NCI-H2029 treated with DMSO at 0.1 percent for 48 hours (cell line): ENCODE data around the gene ZNF740.
A peak's percentile ranks its signal among the peaks of the same experiment; 100 is the strongest.

Experiments
- DNase-seq: peaks from one replicate; lab custom pipeline; 2025; lab: John Stamatoyannopoulos, UW

Gene ZNF740

DNA sequence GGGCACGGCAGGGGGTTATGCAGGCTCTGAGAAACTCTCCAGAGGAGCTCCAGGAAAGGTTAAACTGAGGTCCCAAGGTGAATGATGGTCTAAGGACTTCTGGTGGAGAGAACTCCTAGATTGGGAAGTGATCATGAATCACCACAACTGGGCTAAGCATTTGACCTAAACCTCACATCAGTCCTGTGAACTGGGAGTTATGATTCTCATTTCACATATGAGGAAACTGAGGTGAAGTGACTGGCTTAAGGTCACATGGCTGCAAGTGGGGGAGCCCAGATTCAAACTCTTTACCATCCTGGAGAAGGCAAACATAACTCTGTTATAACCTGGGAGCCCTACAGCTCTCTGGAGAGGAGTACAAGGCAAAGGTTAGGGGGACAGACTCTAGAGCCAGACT lies 47.3 kb downstream of the ZNF740 start:
- no peak for DNase-seq

- no peak for DNase-seq
Measured at GRCh38 chr12:53229454-53229853, 48.9 kb downstream of the ZNF740 start.

GRCh38 chr12:53230108-53230845 lies 49.8 kb downstream of the ZNF740 start:
- DNase-seq = no peak

- DNase-seq = no peak
Measured at GRCh38 chr12:53231671-53231920, 51.1 kb downstream of the ZNF740 start.

DNA sequence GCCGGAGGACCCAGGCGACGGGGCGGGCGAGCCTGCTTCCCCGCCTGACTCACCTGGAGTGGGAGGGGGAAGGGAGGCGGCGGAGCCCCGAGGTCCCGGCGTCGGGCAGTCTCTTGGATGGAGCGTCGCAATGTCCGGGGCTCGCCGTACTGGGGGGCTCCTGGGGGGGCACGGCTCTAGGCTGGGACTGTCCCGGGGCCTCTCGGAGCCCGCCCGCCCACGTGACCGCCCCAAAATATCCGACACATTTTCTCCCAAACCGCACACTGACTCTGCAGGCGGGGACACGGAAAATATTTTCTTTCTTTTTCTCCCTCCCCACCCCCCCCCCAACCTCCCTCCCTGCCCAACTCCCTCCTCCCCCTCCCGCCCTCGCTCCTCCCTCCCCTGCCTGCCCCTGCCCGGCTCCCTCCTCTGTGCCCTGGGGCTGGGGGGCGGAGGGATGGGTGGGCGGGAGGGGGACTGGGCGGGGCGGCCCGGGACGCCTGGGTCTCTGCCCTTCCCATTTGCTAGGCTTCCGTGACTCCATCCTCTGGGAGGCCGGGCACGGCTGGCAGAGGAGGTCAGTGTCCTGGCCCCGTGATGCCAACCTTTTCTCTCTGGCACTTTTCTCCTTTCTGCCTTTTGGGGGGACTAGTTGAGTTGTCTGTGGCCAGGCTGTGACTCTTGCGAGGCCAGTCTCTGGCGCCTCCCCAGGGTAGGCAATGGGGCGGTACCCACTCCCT lies 51.6 kb downstream of the ZNF740 start, which contains the start of gene RARG:
Gene RARG (minus strand): TSS at position 289 of the 725 bp plus-strand sequence. CDS start 4,664 bp downstream, outside the sequence.
- DNase-seq = peak; percentile 10

DNA sequence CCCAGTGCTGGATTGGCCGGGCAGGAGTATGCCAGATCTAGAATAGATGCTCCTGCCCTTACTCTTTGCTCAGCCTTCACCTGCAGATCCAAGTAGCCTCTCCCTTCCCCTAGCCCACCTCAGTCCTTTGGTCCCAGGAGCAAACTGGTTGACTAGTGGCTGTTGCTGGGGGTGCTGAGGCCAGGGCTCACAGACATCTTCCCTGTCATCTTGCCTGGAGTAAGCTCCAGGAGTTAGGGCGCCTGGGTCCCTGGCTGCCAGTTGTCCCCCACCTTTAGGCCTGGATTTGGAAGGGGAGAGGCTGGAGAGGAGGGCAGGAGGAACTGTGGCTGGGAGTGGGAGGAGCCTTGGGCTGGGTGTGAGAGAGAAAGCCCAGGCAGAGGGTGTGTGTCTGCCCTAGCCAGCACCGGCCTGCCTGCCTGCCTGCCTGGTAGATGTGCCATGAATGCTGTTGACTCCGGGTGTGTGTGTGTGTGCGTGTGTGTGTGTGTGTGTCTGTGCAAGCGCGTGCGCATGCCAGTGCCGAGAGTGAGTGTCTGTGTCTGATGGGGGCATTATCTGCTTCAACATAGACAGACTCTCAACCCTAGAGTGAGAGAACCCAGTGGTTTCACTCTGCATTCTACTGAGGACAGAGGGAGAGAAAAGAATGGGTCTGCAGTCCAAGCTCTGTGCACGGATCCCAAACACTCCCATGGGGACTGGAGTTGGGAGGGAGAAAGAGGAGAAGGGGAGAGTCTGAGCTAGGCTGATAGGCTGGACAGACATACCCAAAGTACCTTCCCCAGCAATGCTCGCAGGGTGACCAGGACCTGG lies 52.3 kb downstream of the ZNF740 start:
- DNase-seq = no peak

GRCh38 chr12:53233671-53234121 lies 53.2 kb downstream of the ZNF740 start:
- DNase-seq = no peak

DNA sequence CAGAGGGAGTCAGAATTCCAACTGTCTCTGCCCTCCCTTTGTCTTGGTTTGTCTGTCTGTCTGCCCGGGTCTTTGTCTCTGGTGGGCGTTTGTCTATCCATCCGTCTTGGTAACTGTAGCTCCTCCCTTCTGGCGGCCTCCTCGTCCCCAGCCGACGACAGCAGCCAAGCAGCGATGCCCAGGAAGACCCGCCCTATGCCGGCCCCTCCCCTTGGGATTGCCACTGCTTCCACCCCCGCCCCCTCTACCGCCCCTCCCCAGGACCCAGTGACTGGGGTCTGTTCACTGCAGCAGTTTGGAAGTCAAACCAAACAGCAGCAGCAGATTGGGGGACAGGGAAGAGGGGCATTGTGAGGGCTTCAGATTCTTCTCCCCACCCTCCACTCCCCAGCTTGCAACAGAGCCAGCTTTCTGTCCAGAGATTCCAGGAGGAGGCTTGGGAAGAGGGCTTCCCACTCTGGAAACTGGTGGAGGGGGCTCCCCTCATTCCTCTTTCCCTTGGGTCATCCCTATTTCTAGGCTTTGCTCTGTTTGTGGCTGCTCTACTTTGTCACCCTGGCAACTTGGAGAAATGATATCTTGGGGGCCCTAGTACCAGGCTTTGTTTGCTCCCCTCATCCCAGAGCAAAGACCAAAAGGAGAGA lies 53.9 kb downstream of the ZNF740 start:
- no peak for DNase-seq

DNA sequence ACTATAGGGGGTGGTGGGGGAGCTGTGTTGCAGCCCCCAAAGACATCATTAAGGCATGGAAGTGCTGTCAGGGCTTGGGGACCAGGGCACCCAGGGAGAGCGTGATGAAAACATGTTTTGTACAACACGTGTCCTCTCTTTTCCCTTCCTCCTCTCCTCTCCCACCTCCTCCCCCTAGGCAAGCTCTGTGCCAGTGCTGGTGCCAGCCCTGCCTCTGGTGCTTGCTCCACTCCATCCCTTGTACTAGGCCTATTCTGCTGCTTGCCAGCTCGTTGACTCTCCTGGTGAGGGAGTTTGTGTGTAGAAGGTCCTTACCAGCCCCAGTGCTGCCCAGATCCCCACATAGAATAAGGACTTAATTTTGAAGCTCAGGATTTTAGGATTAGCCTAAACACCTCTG lies 54.6 kb downstream of the ZNF740 start:
- no peak for DNase-seq

DNA sequence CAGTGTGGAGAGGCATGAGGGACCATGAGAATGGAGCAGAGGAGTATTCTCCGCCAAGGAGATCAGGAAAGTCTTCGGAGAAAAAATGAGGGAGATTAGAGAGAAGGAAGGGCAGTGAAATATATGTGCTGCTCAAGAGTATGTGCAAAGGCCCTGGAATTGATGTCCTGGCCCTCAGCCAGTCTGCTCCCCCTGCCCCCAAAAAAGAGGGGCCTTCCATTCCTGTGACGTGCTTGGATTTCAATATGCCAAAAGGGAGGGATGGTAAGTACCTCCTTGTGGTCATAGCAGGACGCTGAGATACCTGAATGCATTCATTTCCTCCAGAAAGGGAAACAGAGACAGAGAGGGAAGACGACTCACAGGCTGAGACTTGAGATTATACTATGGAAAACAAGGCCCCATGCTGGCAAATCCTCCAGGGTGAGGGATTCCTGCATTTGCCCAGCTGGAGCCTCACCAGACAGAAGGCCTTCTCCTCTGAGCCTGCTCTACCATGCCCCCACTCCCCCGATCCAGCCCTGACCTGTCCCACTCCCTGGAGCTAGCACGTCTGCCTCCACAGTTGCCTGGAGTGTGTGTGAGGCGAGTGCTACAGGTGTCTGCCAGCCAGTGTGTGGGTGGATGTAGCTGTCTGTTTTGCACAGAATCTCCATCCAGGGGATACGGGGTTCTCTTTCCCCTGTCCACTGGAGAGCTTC lies 55.4 kb downstream of the ZNF740 start:
- no peak for DNase-seq

DNA sequence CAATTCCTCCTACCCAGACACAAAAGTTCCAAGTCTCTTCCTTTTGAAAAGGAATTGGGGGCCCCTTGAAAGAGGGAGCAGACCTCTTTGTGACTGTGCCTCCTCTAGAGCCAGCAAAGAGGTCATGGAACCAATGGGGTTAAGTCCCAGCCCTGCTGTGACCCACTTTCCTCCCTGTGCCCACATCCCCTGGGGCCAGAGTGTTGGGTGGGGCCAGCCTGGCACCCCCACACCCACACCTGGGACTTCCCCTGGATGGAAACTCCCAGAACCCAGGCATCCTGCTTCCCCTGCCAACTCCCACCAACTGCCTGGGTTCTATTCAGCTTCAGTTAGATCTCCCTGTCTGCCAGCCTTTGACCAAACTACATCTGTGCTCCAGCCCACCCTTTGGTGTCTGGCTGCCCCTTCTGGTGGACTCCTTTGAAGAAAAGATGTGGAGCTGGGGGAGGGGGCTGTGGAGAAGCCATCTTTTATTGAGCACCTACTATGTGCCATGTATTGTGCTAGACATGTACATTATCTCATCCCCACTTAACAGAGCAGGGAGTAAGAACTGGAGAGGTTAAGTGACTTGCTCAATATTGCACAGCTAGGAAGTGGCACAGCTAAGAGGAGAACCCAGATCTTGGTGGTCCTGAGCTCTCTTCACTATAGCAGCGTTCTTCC lies 56.1 kb downstream of the ZNF740 start:
- DNase-seq = no peak

DNA sequence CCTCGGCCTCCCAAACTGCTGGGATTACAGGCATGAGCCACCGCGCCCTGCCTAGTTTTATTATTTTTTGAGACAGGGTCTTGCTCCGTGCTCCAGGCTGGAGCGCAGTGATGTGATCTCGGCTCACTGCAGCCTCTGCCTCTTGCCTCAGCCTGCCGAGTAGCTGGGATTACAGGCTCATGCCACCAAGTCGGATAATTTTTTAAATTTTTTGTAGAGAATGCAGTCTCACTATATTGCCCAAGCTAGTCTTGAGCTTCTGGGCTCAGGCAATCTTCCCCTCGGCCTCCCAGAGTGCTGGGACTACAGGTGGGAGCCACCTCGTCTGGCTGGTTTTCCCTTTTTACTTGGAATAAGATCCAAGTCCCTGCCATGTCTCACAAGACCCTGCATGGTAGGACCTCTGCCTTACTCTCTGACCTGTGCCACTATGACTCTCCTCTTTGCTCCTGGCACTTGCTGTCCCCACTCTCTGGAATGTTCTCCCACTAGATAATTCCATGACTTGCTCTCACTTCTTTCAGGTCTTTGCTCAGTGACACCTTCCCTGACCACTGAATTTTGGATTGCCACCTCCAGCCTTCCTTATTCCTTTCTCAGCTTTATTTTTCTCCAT lies 59.2 kb downstream of the ZNF740 start:
- DNase-seq = no peak

- no peak for DNase-seq
Measured at GRCh38 chr12:53241623-53242412, 61.3 kb downstream of the ZNF740 start.

DNA sequence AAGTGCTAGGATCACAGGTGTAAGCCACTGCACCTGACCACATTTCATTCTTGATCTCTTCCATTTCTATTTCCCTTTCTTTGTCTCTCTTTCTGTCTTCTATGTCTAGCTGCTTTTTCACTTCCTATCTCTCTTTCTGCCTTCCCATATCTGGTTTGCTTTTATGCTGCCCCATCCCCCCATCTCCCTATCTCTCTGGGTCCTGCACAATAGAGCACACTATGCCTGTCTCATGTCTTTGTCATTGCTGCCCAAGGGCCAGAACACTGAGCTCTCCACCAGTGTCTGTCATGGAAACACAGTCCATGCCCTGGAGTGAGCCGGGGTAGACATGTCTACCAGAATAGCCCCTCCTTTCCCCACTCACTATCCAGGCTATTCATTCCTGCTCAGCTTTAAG lies 63.8 kb downstream of the ZNF740 start:
- DNase-seq = no peak
